ENCODE results near the gene PSMF1. TPM values are rescaled to one million over a fixed set of nuclear protein-coding genes. Genes with fewer than 3 reads are reported as not detected.

The PSMF1 gene
- total and polyA plus RNA-seq, 2 of the 13 experiments (the other 11 are each of a cell fraction or from before 2014, with no cell fraction given) = 82.5 to 86.0 TPM

DNA sequence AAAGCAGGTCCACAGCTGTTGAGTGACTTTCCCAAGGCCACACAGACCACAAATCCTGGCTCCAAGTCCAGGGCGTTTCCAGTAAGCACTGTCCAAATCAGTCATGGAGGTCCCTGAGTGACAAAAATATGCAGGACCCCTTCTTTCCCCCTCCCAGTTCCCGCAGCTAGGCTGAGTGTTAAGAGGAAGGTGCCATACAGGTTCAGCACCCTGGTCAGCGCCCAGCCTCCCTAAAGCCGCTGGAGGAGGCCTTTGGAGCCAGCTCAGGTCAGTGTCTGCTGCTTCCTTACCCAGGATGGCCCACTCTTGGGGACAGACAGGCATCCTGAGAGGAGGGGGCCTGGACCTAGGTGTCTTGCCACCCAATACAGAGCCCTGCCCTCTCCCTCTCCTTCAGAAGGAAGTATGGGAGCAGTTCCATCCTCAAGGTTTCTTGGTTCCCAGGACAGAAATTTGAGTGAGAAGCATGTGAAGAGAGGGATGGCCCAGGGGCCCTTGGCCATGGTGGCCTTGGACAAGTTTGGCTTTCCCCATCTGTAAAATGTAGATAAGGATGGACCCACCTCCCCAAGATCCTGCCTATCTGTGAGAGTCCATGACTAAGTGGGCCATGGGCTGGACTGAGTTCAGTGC lies 53.2 kb downstream of the PSMF1 start (continued):
- TF ChIP-seq ZNF496 (CRISPR knock-in tag; IDR thresholded peaks at IDR 0.05; ENCODE audit: insufficient replicate concordance) (no peak), ZNF383 (CRISPR knock-in tag; IDR thresholded peaks at IDR 0.05; ENCODE audit: borderline replicate concordance) (no peak), SIN3A (IDR thresholded peaks at IDR 0.05; ENCODE audit: borderline replicate concordance, low read depth, low read length) (peak; percentile 9; the same call in 1 of the 2 replicates), ZNF557 (CRISPR knock-in tag; IDR thresholded peaks at IDR 0.05) (0 out of 2 replicates have a peak, but pooled peaks have one; percentile 75), KLF6 (CRISPR knock-in tag; IDR thresholded peaks at IDR 0.05) (peak; percentile 58; the same call in 1 of the 2 replicates), TBX2 (CRISPR knock-in tag; IDR thresholded peaks at IDR 0.05; ENCODE audit: borderline replicate concordance) (peak; percentile 41; the same call in 1 of the 2 replicates), KAT7 (CRISPR knock-in tag; IDR thresholded peaks at IDR 0.05; ENCODE audit: borderline replicate concordance) (no peak), ZSCAN21 (CRISPR knock-in tag; IDR thresholded peaks at IDR 0.05; ENCODE audit: borderline replicate concordance) (peak; percentile 64; the same call in 1 of the 2 replicates), MAFG (CRISPR knock-in tag; IDR thresholded peaks at IDR 0.05) (peak; percentile 5; the same call in 1 of the 2 replicates), KLF11 (CRISPR knock-in tag; IDR thresholded peaks at IDR 0.05) (0 out of 2 replicates have a peak, but pooled peaks have one; percentile 43), BORCS8-MEF2B (CRISPR knock-in tag; IDR thresholded peaks at IDR 0.05) (peak; percentile 62; the same call in 1 of the 2 replicates), ZNF546 (CRISPR knock-in tag; conservative IDR thresholded peaks at IDR 0.05) (0 out of 2 replicates have a peak, but pooled peaks have one; percentile 84), ZNF446 (CRISPR knock-in tag; IDR thresholded peaks at IDR 0.05) (peak; percentile 63; the same call in 1 of the 2 replicates), ZNF746 (CRISPR knock-in tag; IDR thresholded peaks at IDR 0.05) (0 out of 2 replicates have a peak, but pooled peaks have one; percentile 43)
- TF ChIP-seq, protein P1, sequence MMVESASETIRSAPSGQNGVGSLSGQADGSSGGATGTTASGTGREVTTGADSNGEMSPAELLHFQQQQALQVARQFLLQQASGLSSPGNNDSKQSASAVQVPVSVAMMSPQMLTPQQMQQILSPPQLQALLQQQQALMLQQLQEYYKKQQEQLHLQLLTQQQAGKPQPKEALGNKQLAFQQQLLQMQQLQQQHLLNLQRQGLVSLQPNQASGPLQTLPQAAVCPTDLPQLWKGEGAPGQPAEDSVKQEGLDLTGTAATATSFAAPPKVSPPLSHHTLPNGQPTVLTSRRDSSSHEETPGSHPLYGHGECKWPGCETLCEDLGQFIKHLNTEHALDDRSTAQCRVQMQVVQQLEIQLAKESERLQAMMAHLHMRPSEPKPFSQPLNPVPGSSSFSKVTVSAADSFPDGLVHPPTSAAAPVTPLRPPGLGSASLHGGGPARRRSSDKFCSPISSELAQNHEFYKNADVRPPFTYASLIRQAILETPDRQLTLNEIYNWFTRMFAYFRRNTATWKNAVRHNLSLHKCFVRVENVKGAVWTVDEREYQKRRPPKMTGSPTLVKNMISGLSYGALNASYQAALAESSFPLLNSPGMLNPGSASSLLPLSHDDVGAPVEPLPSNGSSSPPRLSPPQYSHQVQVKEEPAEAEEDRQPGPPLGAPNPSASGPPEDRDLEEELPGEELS (CRISPR knock-in tag; IDR thresholded peaks at IDR 0.05) = 0 out of 2 replicates have a peak, but pooled peaks have one; percentile 47
- TF ChIP-seq, protein P2, sequence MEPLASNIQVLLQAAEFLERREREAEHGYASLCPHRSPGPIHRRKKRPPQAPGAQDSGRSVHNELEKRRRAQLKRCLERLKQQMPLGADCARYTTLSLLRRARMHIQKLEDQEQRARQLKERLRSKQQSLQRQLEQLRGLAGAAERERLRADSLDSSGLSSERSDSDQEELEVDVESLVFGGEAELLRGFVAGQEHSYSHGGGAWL (CRISPR knock-in tag; IDR thresholded peaks at IDR 0.05) = peak; percentile 69; the same call in 1 of the 2 replicates
- TF ChIP-seq, protein P3, sequence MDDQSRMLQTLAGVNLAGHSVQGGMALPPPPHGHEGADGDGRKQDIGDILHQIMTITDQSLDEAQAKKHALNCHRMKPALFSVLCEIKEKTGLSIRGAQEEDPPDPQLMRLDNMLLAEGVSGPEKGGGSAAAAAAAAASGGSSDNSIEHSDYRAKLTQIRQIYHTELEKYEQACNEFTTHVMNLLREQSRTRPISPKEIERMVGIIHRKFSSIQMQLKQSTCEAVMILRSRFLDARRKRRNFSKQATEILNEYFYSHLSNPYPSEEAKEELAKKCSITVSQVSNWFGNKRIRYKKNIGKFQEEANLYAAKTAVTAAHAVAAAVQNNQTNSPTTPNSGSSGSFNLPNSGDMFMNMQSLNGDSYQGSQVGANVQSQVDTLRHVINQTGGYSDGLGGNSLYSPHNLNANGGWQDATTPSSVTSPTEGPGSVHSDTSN (CRISPR knock-in tag; IDR thresholded peaks at IDR 0.05; ENCODE audit: borderline replicate concordance) = 0 out of 2 replicates have a peak, but pooled peaks have one; percentile 34
- TF ChIP-seq, protein P4, sequence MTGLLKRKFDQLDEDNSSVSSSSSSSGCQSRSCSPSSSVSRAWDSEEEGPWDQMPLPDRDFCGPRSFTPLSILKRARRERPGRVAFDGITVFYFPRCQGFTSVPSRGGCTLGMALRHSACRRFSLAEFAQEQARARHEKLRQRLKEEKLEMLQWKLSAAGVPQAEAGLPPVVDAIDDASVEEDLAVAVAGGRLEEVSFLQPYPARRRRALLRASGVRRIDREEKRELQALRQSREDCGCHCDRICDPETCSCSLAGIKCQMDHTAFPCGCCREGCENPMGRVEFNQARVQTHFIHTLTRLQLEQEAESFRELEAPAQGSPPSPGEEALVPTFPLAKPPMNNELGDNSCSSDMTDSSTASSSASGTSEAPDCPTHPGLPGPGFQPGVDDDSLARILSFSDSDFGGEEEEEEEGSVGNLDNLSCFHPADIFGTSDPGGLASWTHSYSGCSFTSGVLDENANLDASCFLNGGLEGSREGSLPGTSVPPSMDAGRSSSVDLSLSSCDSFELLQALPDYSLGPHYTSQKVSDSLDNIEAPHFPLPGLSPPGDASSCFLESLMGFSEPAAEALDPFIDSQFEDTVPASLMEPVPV (CRISPR knock-in tag; IDR thresholded peaks at IDR 0.05) = peak; percentile 51; the same call in 1 of the 2 replicates
- TF ChIP-seq, protein P5, sequence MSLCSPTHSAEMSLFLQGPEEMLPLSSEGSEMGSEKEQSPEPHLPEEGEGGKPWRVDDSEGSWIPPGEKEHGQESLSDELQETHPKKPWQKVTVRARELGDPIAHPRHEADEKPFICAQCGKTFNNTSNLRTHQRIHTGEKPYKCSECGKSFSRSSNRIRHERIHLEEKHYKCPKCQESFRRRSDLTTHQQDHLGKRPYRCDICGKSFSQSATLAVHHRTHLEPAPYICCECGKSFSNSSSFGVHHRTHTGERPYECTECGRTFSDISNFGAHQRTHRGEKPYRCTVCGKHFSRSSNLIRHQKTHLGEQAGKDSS (CRISPR knock-in tag; IDR thresholded peaks at IDR 0.05; ENCODE audit: borderline replicate concordance, low read depth) = 0 out of 2 replicates have a peak, but pooled peaks have one; percentile 34
- TF ChIP-seq, protein P6, sequence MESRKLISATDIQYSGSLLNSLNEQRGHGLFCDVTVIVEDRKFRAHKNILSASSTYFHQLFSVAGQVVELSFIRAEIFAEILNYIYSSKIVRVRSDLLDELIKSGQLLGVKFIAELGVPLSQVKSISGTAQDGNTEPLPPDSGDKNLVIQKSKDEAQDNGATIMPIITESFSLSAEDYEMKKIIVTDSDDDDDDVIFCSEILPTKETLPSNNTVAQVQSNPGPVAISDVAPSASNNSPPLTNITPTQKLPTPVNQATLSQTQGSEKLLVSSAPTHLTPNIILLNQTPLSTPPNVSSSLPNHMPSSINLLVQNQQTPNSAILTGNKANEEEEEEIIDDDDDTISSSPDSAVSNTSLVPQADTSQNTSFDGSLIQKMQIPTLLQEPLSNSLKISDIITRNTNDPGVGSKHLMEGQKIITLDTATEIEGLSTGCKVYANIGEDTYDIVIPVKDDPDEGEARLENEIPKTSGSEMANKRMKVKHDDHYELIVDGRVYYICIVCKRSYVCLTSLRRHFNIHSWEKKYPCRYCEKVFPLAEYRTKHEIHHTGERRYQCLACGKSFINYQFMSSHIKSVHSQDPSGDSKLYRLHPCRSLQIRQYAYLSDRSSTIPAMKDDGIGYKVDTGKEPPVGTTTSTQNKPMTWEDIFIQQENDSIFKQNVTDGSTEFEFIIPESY (CRISPR knock-in tag; IDR thresholded peaks at IDR 0.05) = peak; percentile 68
